HG03558 (cell line): ENCODE results near the gene SPAG8.

Experiments used
- ATAC-seq: cut with Tn5 transposase; IDR thresholded peaks from one replicate; pipeline ENCODE4 v1.9.1; 2021; ENCODE audit warnings: moderate number of reproducible peaks; ENCODE audit not compliant: unreplicated experiment; ENCODE audit errors: extremely low read depth

The SPAG8 gene

GRCh38 chr9:35840881-35841644, 29.0 kb upstream of the SPAG8 start:
- ATAC-seq: no peak

GRCh38 chr9:35839926-35840325, 27.9 kb upstream of the SPAG8 start:
- no peak for ATAC-seq

- ATAC-seq: no peak
Observed at GRCh38 chr9:35836595-35836994, 24.5 kb upstream of the SPAG8 start.

- no peak for ATAC-seq
Observed at GRCh38 chr9:35835766-35836165, 23.7 kb upstream of the SPAG8 start.

- no peak for ATAC-seq
Observed at GRCh38 chr9:35835216-35835632, 23.2 kb upstream of the SPAG8 start.

- no peak for ATAC-seq
Observed at GRCh38 chr9:35834260-35835215, 22.5 kb upstream of the SPAG8 start.

- no peak for ATAC-seq
Observed at GRCh38 chr9:35832814-35833213, 20.8 kb upstream of the SPAG8 start.

GRCh38 chr9:35831040-35831439, 19.0 kb upstream of the SPAG8 start:
- no peak for ATAC-seq

- ATAC-seq: no peak
Observed at GRCh38 chr9:35829764-35830096, 17.7 kb upstream of the SPAG8 start.

- no peak for ATAC-seq
Observed at GRCh38 chr9:35829084-35829763, 17.2 kb upstream of the SPAG8 start, which contains the start of gene TMEM8B. Gene TMEM8B (plus strand): TSS chr9:35829228. CDS start chr9:35829448, 220 bp downstream.

GRCh38 chr9:35828716-35829083, 16.6 kb upstream of the SPAG8 start, which contains the start of gene FAM221B:
Gene FAM221B (minus strand): TSS chr9:35828732. CDS start chr9:35826161, 2,571 bp downstream.
- no peak for ATAC-seq

GRCh38 chr9:35827486-35827885, 15.4 kb upstream of the SPAG8 start:
- no peak for ATAC-seq

GRCh38 chr9:35826071-35826701, 14.1 kb upstream of the SPAG8 start:
- ATAC-seq: no peak

- ATAC-seq: no peak
Observed at GRCh38 chr9:35822926-35823325, 10.9 kb upstream of the SPAG8 start.

GRCh38 chr9:35820076-35820475, 8.0 kb upstream of the SPAG8 start:
- no peak for ATAC-seq

- no peak for ATAC-seq
Observed at GRCh38 chr9:35818341-35818740, 6.3 kb upstream of the SPAG8 start.

- ATAC-seq: no peak
Observed at GRCh38 chr9:35816708-35817107, 4.6 kb upstream of the SPAG8 start.

- peak; percentile 39 for ATAC-seq
Observed at GRCh38 chr9:35814841-35815543, 2.9 kb upstream of the SPAG8 start, which contains the start of gene HINT2. Gene HINT2 (minus strand): TSS chr9:35815042. CDS start chr9:35814979, 63 bp downstream.

GRCh38 chr9:35814106-35814840, 2.2 kb upstream of the SPAG8 start:
- peak; percentile 15 for ATAC-seq
